OCI-LY3 (cell line): ENCODE measurements around the gene MSI2.

Experiments
- H2AFZ ChIP-seq: fragments of 200-600, 300-600 bp; shearing (Covaris generic); 2 replicates; pipeline ENCODE4 v1.6.0; 2014; ENCODE audit warnings: antibody characterized with exemption, low read depth, low read length
- H3K27ac ChIP-seq: fragments of 200-600, 300-600 bp; sonication (generic); 2 replicates; pipeline ENCODE4 v1.5.1; 2014; ENCODE audit warnings: mild to moderate bottlenecking, low read length, moderate library complexity, mixed read lengths
- H3K27me3 ChIP-seq: fragments of 200-600, 300-600 bp; sonication (generic); 2 replicates; pipeline ENCODE4 v1.6.1; 2014; ENCODE audit warnings: low read depth, low read length, mixed read lengths
- H3K36me3 ChIP-seq: fragments of 200-600, 300-600 bp; sonication (generic); replicated peaks from 2 replicates; pipeline ENCODE3; 2014; ENCODE audit warnings: low read depth, low read length, mixed read lengths
- H3K4me1 ChIP-seq: fragments of 300-600, 200-600 bp; sonication (generic); 2 replicates; pipeline ENCODE4 v1.6.1; 2014; ENCODE audit warnings: low read length, mixed read lengths
- H3K4me2 ChIP-seq: fragments of 200-600, 300-600 bp; sonication (generic); 2 replicates; pipeline ENCODE4 v1.6.1; 2014; ENCODE audit warnings: low read length, mixed read lengths
- H3K4me3 ChIP-seq: fragments of 300-600, 200-600 bp; sonication (generic); 2 replicates; pipeline ENCODE4 v1.5.1; 2014; ENCODE audit warnings: antibody characterized with exemption, mild to moderate bottlenecking, low read length, moderate library complexity
- H3K79me2 ChIP-seq: fragments of 300-600, 200-600 bp; shearing (Covaris generic); 2 replicates; pipeline ENCODE4 v1.6.1; 2014; ENCODE audit warnings: mild to moderate bottlenecking, low read length, mixed read lengths
- H3K9ac ChIP-seq: fragments of 300-600, 200-600 bp; shearing (Covaris generic); 2 replicates; pipeline ENCODE4 v1.6.0; 2014; ENCODE audit warnings: mild to moderate bottlenecking, low read length, moderate library complexity
- H3K9me3 ChIP-seq: fragments of 200-600, 300-600 bp; shearing (Covaris generic); 2 replicates; pipeline ENCODE4 v1.6.1; 2014; ENCODE audit warnings: low read length, mixed read lengths; ENCODE audit not compliant: insufficient read depth
- H4K20me1 ChIP-seq: fragments of 200-600, 300-600 bp; sonication (generic); 2 replicates; pipeline ENCODE4 v1.6.1; 2016; ENCODE audit warnings: low read length, mixed read lengths; ENCODE audit not compliant: insufficient read depth
- CTCF ChIP-seq: fragments of 200-600, 300-600 bp; sonication (generic); IDR thresholded peaks from 2 replicates; pipeline ENCODE4 v1.5.1; 2014; ENCODE audit warnings: antibody characterized with exemption, low read length, low read depth
- EZH2phosphoT487 ChIP-seq: fragments of 200-600 bp; shearing (Covaris generic); IDR thresholded peaks from 2 replicates; pipeline ENCODE4 v1.6.1; 2018; ENCODE audit warnings: antibody characterized with exemption, mixed run types, low read depth

MSI2 gene

DNA sequence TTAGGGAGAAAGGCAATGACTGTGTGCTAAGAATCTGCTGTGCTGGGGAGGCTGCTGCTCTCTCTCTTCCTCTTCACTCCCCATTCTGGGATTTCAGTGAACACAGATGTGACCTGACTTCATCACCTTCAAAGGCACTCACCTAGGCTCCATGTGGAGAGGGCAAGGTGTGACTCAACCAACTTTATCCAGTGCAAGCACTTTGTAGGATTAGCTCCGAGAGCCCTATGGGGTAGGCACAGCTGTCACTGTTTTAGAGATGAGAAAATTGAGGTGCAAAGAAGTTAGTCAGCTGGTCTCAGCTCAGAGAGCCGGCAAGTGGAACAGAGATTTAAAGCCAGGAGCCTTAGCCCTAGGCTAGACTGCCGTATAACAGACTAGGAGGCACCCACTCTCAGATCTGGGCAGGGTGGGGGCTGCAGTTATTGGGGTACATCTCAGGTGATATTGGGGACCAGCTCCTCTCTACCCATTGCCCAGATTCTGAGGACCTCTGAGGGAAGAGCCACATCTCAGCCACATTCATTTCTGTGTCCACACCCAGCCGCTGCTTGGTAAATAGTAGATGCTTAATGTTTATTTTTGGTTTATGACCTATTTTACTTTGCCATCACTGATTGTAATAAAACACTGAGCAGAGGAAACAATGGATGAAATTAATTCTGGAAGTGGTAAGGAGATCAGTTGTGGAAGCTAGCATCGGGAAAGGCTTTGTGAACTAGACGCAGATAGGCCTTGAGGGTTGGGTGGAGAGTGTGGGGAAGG, 350.0 kb downstream of the MSI2 start:
- Histone ChIP-seq H3K36me3 (peaks cover 10% of the 10 kb centered on the region), H3K4me2 (peak overlapping the region; percentile 60), H3K4me3 (peak overlapping the region; percentile 22), H3K9ac (peak overlapping the region; percentile 97), H3K4me1 (peaks cover 89% of the 10 kb centered on the region), H2AFZ (no peak overlapping the region), H3K27me3 (no peaks in the 10 kb centered on the region), H3K9me3 (no peaks in the 10 kb centered on the region), H4K20me1 (no peaks in the 10 kb centered on the region), H3K79me2 (peaks cover 8% of the 10 kb centered on the region; the same call in 1 of the 2 replicates), H3K27ac (peak overlapping the region; percentile 95)
- TF ChIP-seq EZH2phosphoT487 = no peak
- TF ChIP-seq CTCF = no peak

GRCh38 chr17:57607553-57608120, 351.3 kb downstream of the MSI2 start:
- Histone ChIP-seq H3K79me2 (peaks cover 8% of the 10 kb centered on the region; the same call in 1 of the 2 replicates), H3K9ac (peak overlapping the region; percentile 97), H3K36me3 (peaks cover 6% of the 10 kb centered on the region), H4K20me1 (no peaks in the 10 kb centered on the region), H3K4me2 (peak overlapping the region; percentile 60), H2AFZ (no peak overlapping the region), H3K9me3 (no peaks in the 10 kb centered on the region), H3K27ac (peak overlapping the region; percentile 95), H3K4me3 (peak overlapping the region; percentile 22), H3K4me1 (peaks cover 95% of the 10 kb centered on the region), H3K27me3 (no peaks in the 10 kb centered on the region)
- no peak for TF ChIP-seq EZH2phosphoT487
- no peak for TF ChIP-seq CTCF

- TF ChIP-seq CTCF (0 out of 2 replicates have a peak, but pooled peaks have one; percentile 12), EZH2phosphoT487 (no peak)
- H3K79me2 ChIP-seq = peaks cover 8% of the 10 kb centered on the region; the same call in 1 of the 2 replicates
- peak overlapping the region; percentile 60 for H3K4me2 ChIP-seq
- peak overlapping the region; percentile 95 for H3K27ac ChIP-seq
- no peaks in the 10 kb centered on the region for H3K9me3 ChIP-seq
- no peak overlapping the region for H2AFZ ChIP-seq
- H3K27me3 ChIP-seq = no peaks in the 10 kb centered on the region
- H3K4me1 ChIP-seq = peaks cover 92% of the 10 kb centered on the region
- peaks cover 6% of the 10 kb centered on the region for H3K36me3 ChIP-seq
- H3K9ac ChIP-seq = peak overlapping the region; percentile 44
- no peaks in the 10 kb centered on the region for H4K20me1 ChIP-seq
- peak overlapping the region; percentile 15 for H3K4me3 ChIP-seq
These were observed 352.2 kb downstream of the MSI2 start for GRCh38 chr17:57608369-57609124.
